Karpas-422 (cell line): ENCODE measurements around the gene BEAN1. TPM values are rescaled to one million over a fixed set of nuclear protein-coding genes. Genes with fewer than 3 reads are reported as not detected.

Source experiments
- DNase-seq: peaks from one replicate; pipeline ENCODE4 v3.0.0-alpha.2; 2015
- H2AFZ ChIP-seq: fragments of 200-600 bp; sonication (generic); 2 replicates; pipeline ENCODE4 v1.6.1; 2014; ENCODE audit warnings: antibody characterized with exemption, low read length, mixed read lengths
- H3K27ac ChIP-seq: fragments of 200-600 bp; sonication (generic); 2 replicates; pipeline ENCODE4 v1.5.1; 2014; ENCODE audit warnings: mild to moderate bottlenecking, low read length, moderate library complexity
- H3K27me3 ChIP-seq: fragments of 200-600 bp; sonication (generic); 2 replicates; pipeline ENCODE4 v1.6.1; 2014; ENCODE audit warnings: low read length, mixed read lengths
- H3K36me3 ChIP-seq: fragments of 200-600 bp; sonication (generic); 2 replicates; pipeline ENCODE4 v1.6.1; 2014; ENCODE audit warnings: low read length, mixed read lengths; ENCODE audit not compliant: insufficient read depth
- H3K4me1 ChIP-seq: fragments of 200-600 bp; sonication (generic); 2 replicates; pipeline ENCODE4 v1.6.1; 2014; ENCODE audit warnings: mild to moderate bottlenecking, low read length, mixed read lengths
- H3K4me2 ChIP-seq: fragments of 200-600 bp; sonication (generic); 2 replicates; pipeline ENCODE4 v1.6.1; 2014; ENCODE audit warnings: low read length, low read depth, mild to moderate bottlenecking; ENCODE audit not compliant: poor library complexity, severe bottlenecking
- H3K4me3 ChIP-seq: fragments of 200-600 bp; sonication (generic); 2 replicates; pipeline ENCODE4 v1.5.1; 2014; ENCODE audit warnings: mild to moderate bottlenecking, antibody characterized with exemption, low read length, mixed read lengths
- H3K79me2 ChIP-seq: fragments of 200-600 bp; sonication (generic); 2 replicates; pipeline ENCODE4 v1.6.1; 2014; ENCODE audit warnings: mild to moderate bottlenecking, low read length, mixed read lengths
- H3K9ac ChIP-seq: fragments of 200-600 bp; sonication (generic); 2 replicates; pipeline ENCODE4 v1.6.0; 2014; ENCODE audit warnings: low read length
- H3K9me2 ChIP-seq: fragments of 200-600 bp; sonication (generic), shearing (Covaris generic); replicated peaks from 2 replicates; pipeline ENCODE4 v1.6.0; 2014; ENCODE audit warnings: mild to moderate bottlenecking, low read length, moderate library complexity; ENCODE audit not compliant: insufficient read depth
- H3K9me3 ChIP-seq: fragments of 300-700, 200-600 bp; sonication (generic); 2 replicates; pipeline ENCODE4 v1.6.1; 2014; ENCODE audit warnings: low read length, mixed read lengths
- H4K20me1 ChIP-seq: fragments of 200-600 bp; sonication (generic); 2 replicates; pipeline ENCODE4 v1.6.1; 2014; ENCODE audit warnings: mild to moderate bottlenecking, antibody characterized with exemption, low read length, low read depth; ENCODE audit not compliant: insufficient read depth
- total RNA-seq: library from RNA; depleted of rRNA; stranded (reverse); fragments of >200 nt; shearing (Covaris generic); gene quantifications from 2 replicates; pipeline ENCODE4 v1.2.3, GENCODE V29; 2014; ENCODE audit warnings: low replicate concordance

Gene BEAN1
- total RNA-seq, 1 experiment from 2014 or later, result not detected

DNA sequence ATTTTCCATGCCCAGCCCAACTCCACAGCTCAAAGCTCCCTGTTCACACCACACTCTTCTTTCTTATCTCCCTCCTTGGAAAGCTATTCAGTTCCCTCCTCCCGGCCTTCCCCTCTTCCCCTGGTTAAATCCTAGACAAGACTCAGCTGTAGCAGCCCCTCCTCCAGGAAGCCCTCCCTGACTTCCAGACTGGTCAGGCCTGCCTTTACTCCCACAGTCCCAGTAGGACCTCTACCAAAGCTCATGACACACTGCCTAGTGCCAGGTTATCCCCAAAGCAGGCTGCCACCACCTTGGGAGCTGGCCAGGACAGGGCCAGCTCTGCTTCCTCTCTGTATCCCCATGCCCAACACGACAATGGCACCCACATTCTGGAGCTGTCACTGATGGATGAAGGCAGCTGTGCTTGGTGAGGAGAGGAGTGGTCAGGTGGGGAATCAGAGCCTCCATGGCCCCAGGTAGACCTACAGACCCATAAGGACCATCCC is 50.0 kb downstream of the BEAN1 start:
- Histone ChIP-seq H3K27me3 (no peaks in the 10 kb centered on the region), H4K20me1 (no peaks in the 10 kb centered on the region), H3K9me2 (no peaks in the 10 kb centered on the region), H3K9me3 (no peaks in the 10 kb centered on the region), H3K27ac (no peak overlapping the region), H2AFZ (no peak overlapping the region), H3K79me2 (no peaks in the 10 kb centered on the region), H3K9ac (no peak overlapping the region), H3K4me3 (no peak overlapping the region), H3K4me2 (no peak overlapping the region), H3K4me1 (0 out of 2 replicates have a peak, but pooled peaks cover 3% of the 10 kb centered on the region), H3K36me3 (no peaks in the 10 kb centered on the region)
- no peak for DNase-seq

DNA sequence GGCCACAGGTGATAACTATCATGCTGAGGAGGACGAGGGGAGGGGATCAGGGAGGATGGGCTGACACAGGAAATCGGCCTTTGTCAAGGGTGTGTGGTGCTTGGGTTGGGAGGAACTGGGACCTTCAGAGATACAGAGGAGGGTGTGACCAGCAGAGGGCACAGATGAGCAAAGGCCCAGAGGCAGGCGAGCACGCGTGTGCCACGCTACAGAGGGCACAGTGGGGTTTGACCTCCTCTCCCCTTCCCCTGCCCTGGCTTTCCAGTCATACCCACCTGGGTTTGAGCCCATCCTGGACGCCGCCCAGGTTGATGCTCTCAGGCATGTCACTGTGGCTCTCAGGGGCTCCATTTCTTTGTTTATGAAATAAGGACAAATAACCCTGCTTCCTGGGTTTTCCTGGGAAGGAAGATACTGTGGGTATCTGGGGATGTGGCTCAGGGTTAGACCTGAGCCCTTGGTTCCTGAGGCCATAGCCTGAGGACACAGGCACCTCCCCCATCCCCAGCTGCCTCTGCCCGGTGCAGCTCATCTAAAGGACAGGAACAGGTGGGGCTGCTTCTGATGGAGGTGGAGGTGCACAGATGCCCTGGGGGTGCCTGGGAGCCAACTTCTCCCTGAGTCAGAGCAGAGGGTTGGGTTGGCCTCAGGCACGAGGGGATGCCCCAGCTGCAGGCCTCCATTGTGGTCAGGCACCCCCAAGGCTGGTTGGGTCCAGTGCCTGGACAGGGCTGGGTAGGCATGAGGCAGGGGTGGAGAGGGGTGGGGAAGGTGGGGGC is 51.8 kb downstream of the BEAN1 start:
- H2AFZ ChIP-seq, result peak overlapping the region; percentile 81; the same call in 1 of the 2 replicates
- H3K79me2 ChIP-seq, result no peaks in the 10 kb centered on the region
- H3K9me2 ChIP-seq, result no peaks in the 10 kb centered on the region
- H3K9me3 ChIP-seq, result no peaks in the 10 kb centered on the region
- H3K9ac ChIP-seq, result no peak overlapping the region
- 0 out of 2 replicates have a peak, but pooled peaks cover 3% of the 10 kb centered on the region for H3K4me1 ChIP-seq
- H4K20me1 ChIP-seq, result no peaks in the 10 kb centered on the region
- H3K4me3 ChIP-seq, result no peak overlapping the region
- DNase-seq, result peak; percentile 92
- H3K27ac ChIP-seq, result no peak overlapping the region
- H3K36me3 ChIP-seq, result no peaks in the 10 kb centered on the region
- no peaks in the 10 kb centered on the region for H3K27me3 ChIP-seq
- no peak overlapping the region for H3K4me2 ChIP-seq

DNA sequence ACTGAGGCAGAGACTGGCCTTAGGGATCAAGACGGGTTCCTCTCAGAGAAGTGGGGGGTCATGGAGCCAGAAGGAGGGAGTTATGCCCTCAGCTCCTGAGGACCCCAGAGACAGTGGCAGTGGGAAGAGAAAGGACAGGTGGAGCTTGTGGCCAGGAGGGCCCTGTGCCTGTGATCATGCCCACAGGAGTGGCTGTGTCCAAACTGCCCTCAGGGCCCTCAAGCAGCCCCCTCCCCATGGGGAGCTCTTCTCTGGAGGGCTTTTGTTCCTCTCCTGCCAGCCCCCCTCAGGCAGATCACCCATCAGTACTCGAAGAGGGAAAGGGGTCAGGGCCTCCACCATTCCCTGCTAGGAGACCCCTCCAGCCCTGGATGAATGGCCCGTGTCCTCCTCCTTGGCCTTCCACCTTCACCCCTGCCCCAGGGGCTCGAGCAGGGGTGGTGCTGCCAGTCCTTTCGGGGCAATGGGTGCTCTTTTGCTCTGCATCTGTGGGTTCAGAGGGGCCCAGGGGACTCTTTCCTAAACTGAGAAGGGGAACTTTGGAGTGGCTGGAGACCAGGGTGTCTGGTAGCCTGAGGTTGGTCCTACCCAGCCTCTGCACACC is 52.7 kb downstream of the BEAN1 start:
- Histone ChIP-seq H3K4me2 (no peak overlapping the region), H3K9me2 (no peaks in the 10 kb centered on the region), H4K20me1 (no peaks in the 10 kb centered on the region), H3K36me3 (no peaks in the 10 kb centered on the region), H3K27ac (no peak overlapping the region), H3K4me3 (no peak overlapping the region), H3K9me3 (no peaks in the 10 kb centered on the region), H3K4me1 (0 out of 2 replicates have a peak, but pooled peaks cover 5% of the 10 kb centered on the region), H2AFZ (no peak overlapping the region), H3K79me2 (no peaks in the 10 kb centered on the region), H3K9ac (no peak overlapping the region), H3K27me3 (no peaks in the 10 kb centered on the region)
- DNase-seq, result no peak

DNA sequence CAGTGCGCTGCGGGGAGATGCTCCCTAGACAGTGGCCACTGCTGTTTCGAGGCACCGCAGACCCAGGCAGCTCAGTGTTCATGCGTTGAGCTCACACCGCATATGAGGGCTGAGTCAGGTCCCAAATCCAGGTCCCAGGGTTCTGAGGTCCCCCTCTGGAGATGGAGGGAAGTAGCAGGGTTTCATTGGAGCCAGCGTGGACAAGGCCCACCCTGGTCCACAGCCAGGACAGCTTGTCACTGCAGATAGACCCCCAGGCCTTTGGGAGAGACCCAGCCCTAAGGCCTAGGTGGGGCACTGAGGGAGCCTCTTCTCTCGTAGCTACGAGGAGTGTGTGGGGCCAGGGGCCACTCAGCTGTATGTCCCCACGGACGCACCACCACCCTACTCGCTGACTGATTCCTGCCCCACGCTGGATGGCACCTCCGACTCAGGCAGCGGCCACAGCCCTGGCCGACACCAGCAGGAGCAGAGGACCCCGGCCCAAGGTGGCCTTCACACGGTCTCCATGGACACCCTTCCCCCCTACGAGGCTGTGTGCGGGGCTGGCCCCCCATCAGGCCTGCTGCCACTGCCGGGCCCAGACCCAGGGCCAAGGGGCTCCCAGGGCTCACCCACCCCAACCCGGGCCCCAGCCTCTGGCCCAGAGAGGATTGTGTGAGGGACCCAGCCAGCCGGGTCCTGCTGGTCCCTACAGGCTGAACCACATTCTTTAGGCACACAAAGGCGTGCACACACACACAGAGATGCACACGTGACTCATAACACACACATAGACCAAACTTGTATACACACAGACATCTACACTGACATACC is 53.4 kb downstream of the BEAN1 start:
- H3K9me2 ChIP-seq, result no peaks in the 10 kb centered on the region
- no peak overlapping the region for H2AFZ ChIP-seq
- H3K79me2 ChIP-seq, result no peaks in the 10 kb centered on the region
- H3K27ac ChIP-seq, result no peak overlapping the region
- H3K27me3 ChIP-seq, result no peaks in the 10 kb centered on the region
- H3K4me2 ChIP-seq, result no peak overlapping the region
- peaks cover 5% of the 10 kb centered on the region; the same call in 1 of the 2 replicates for H3K4me1 ChIP-seq
- no peaks in the 10 kb centered on the region for H3K9me3 ChIP-seq
- no peak overlapping the region for H3K4me3 ChIP-seq
- no peaks in the 10 kb centered on the region for H4K20me1 ChIP-seq
- H3K9ac ChIP-seq, result no peak overlapping the region
- H3K36me3 ChIP-seq, result no peaks in the 10 kb centered on the region
- no peak for DNase-seq

DNA sequence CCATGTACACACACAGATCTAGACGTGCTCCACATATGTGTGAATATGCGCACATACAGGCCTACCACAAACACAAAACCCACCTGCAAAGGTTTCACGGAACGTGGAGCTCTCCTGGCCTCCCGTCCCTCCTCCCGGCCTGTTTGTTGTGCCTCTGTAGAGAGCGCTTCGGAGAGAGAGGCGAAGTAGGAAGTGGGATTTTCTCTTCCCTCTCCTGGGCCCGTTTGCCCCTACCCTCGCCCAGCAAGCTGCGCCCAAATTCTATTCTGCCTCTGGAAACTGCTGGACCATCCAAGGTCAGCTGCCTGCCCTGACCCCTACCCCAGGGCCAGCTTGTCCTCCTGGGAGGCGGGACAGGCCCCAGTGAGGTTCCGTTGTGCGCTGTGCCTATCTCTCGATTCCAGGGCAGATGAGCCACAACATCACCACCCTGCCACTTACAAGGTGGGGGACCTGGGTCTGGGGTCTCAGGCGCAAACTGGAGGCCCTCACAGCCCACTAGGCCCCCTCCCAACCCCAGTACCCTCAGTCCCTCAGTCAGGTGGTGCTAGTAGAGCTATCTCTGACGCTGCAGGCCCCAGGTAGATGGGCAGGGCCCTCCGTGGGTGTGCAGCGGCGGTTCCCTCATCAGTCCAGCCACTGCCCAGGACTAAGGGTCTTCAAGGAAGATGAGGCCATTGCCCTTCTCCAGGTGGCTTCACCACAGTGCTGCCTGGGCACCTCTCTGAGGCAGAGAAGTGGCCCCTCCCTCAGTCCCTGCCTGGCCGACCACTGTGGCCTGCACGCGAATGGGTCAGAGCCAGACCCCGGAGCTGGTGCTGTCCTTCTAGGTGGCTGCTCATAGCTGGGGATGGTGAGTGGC is 54.2 kb downstream of the BEAN1 start:
- no peak for DNase-seq
- Histone ChIP-seq H3K4me3 (no peak overlapping the region), H3K9me3 (no peaks in the 10 kb centered on the region), H3K79me2 (no peaks in the 10 kb centered on the region), H2AFZ (no peak overlapping the region), H3K27me3 (no peaks in the 10 kb centered on the region), H4K20me1 (no peaks in the 10 kb centered on the region; the same call in 1 of the 2 replicates), H3K9ac (no peak overlapping the region), H3K36me3 (no peaks in the 10 kb centered on the region), H3K9me2 (no peaks in the 10 kb centered on the region), H3K27ac (no peak overlapping the region), H3K4me1 (peaks cover 5% of the 10 kb centered on the region; the same call in 1 of the 2 replicates), H3K4me2 (no peak overlapping the region)

DNA sequence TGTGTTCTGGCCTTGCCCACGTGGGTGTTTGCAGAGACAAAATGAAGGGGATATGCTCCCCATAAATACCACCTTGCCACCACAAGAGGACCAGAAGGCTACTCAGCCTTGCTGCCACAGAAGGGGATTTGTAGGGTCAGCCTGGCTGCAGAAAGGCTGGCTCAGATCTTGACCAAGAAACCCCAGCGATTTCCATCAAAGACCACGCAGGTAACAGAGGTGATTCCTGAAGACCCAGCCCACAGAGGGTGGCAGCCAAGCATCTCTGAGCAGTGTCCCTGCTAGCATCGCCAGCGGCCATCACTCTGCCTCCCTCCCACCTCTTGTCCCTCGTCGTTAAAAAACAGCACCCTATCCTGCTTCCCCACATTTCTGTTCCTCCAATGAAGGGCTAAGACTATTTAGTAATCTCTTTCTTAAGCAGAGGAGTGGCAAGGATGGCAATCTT is 54.9 kb downstream of the BEAN1 start:
- H3K4me2 ChIP-seq, result no peak overlapping the region
- H3K36me3 ChIP-seq, result no peaks in the 10 kb centered on the region
- H3K4me1 ChIP-seq, result peaks cover 5% of the 10 kb centered on the region; the same call in 1 of the 2 replicates
- H3K27me3 ChIP-seq, result no peaks in the 10 kb centered on the region
- H3K9me3 ChIP-seq, result no peaks in the 10 kb centered on the region
- no peak overlapping the region for H2AFZ ChIP-seq
- no peak for DNase-seq
- no peak overlapping the region for H3K4me3 ChIP-seq
- no peaks in the 10 kb centered on the region for H3K9me2 ChIP-seq
- H3K27ac ChIP-seq, result no peak overlapping the region
- no peak overlapping the region for H3K9ac ChIP-seq
- no peaks in the 10 kb centered on the region; the same call in 1 of the 2 replicates for H4K20me1 ChIP-seq
- H3K79me2 ChIP-seq, result no peaks in the 10 kb centered on the region

DNA sequence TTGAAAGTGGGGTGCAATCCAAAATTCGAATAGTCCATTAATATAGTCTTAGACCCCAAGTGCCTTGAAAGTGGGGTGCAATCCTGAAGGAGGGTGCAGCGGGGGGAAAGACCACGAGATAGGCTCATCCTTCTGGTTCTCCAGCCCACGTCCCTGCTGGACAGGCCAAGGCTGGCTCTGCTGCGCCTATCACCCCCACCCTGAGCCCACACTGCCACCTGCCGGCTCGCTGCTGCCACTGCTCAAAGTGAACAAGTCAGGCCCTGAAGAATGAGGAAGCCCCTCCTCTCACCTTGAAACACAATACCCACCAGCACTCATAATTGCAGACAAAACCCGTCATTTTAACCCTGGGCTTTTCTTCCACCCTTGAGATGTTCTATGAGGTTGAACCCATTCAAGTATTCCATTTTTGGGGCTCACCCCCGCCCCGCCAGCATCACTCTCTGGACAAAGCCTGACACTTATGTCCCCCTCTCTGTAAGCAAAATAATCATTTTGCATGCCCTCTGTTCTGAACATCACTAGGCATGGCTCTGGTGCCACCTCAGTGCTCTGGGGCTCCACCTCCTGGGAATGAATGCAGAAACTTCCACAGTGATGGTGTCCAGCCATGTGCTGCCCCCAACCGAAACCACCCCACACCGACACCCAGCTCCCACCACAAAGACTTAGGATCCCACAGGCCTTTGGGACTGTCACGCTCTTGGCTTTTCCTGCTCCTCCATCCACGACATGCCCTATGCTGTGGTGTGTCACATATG is 56.8 kb downstream of the BEAN1 start:
- DNase-seq, result peak; percentile 91
- Histone ChIP-seq H3K4me3 (no peak overlapping the region), H3K27ac (no peak overlapping the region), H3K79me2 (no peaks in the 10 kb centered on the region), H3K4me2 (no peak overlapping the region), H4K20me1 (no peaks in the 10 kb centered on the region; the same call in 1 of the 2 replicates), H2AFZ (no peak overlapping the region), H3K36me3 (no peaks in the 10 kb centered on the region), H3K9me2 (no peaks in the 10 kb centered on the region), H3K9ac (no peak overlapping the region), H3K9me3 (no peaks in the 10 kb centered on the region), H3K4me1 (peaks cover 4% of the 10 kb centered on the region; the same call in 1 of the 2 replicates), H3K27me3 (no peaks in the 10 kb centered on the region)
